GM23248 (cell line): Measurements from ENCODE around the gene TMEM163.

Experiments
- EZH2 ChIP-seq: fragments of 200-600 bp; sonication (generic); IDR thresholded peaks from 2 replicates; pipeline ENCODE4 v1.6.1; 2018; ENCODE audit warnings: antibody characterized with exemption, mild to moderate bottlenecking; ENCODE audit not compliant: insufficient read depth, poor library complexity, severe bottlenecking
- EZH2phosphoT487 ChIP-seq: fragments of 200-600 bp; sonication (generic); IDR thresholded peaks from 2 replicates; pipeline ENCODE4 v1.6.1; 2018; ENCODE audit warnings: antibody characterized with exemption, moderate library complexity, mild to moderate bottlenecking, low read depth; ENCODE audit not compliant: insufficient read depth

DNA sequence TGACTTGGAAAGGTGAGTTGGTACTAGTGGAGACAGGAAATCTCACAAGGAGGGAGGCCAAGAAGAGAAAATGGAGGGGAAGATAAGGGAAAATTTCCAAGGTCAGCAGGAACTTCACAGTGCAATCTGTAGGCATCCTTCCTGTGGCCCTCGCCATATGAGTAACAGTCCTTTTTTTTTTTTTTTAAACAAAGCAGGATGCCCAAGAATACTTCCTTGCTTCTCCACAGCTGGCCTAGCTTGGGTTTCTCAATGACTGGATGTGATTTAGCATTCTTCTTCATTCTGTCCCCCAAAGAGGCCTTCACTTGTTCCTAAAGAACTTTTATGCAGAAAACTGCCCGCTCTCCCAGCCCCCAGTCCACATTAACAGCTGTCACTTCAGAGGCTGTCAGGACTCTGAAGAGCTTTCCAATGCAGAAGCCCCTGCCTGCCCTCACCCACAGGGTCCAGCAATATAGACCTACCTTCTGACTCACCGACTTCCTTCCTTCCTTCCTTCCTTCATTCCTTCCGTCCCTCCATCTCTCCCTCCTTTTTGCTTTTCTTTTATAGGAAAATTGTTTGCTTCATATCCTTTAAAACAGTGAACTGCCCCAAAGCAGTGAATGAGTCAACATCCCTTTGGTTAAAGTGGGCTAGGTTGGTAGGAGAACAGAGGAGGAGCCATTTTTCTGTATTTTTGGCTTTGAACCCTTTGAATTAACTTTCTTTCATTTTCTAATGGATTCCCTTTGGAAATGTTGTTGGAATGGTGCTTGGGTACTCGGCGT, 292.9 kb downstream of the TMEM163 start:
- TF ChIP-seq EZH2 (no peak), EZH2phosphoT487 (no peak)
